Ovary (tissue), 3 donors: ENCODE measurements around the gene PCDH15.

Source experiments
- POLR2A ChIP-seq: fragments of 450-650 bp; IDR thresholded peaks from one replicate; pipeline ENCODE4 v1.6.1; 2017; ENCODE audit warnings: antibody characterized with exemption, mild to moderate bottlenecking, moderate library complexity
- TF ChIP-seq, protein P1 (sequence below), 3 donors: fragments of 450-650 bp in 2 of 3; fragments of 200-600 bp in 1 of 3; IDR thresholded peaks; one replicate each; pipeline versions ENCODE4 v1.5.1 to v1.8.0; 2016 to 2022; ENCODE audit warnings: antibody characterized with exemption in 3 of 3, mild to moderate bottlenecking in 1 of 3
- donor health status: DM: no; HTN: no; CAD: no.

DNA sequence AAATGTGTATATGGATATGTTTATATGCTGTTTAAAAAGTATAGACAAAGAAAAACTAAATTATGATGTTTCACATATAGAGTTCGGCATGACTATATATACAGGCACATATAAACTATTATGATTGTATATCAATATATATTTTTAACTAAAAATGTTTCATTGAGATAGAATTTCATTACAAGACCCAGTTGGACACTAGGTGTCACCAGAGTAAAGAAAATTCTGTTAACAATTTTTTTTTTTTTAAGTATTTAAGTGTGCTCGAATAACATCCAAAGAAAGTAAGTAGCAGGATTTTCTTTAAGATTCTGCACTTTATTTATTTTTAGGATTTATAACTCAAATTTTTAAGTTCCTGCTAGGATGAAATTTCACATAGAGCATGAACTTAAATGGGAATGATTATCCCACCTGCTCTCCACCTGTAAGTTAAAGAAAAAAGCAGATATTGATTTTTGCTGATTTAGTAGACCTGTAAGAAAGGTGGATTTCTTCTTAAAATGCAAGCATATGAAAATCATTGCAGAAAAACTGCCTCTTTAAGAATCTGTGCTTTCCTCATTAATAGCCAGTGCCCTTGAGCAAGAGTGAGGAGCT, 961.5 kb downstream of the PCDH15 start:
- TF ChIP-seq, protein P1, sequence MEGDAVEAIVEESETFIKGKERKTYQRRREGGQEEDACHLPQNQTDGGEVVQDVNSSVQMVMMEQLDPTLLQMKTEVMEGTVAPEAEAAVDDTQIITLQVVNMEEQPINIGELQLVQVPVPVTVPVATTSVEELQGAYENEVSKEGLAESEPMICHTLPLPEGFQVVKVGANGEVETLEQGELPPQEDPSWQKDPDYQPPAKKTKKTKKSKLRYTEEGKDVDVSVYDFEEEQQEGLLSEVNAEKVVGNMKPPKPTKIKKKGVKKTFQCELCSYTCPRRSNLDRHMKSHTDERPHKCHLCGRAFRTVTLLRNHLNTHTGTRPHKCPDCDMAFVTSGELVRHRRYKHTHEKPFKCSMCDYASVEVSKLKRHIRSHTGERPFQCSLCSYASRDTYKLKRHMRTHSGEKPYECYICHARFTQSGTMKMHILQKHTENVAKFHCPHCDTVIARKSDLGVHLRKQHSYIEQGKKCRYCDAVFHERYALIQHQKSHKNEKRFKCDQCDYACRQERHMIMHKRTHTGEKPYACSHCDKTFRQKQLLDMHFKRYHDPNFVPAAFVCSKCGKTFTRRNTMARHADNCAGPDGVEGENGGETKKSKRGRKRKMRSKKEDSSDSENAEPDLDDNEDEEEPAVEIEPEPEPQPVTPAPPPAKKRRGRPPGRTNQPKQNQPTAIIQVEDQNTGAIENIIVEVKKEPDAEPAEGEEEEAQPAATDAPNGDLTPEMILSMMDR (IDR thresholded peaks at IDR 0.05) = no peak
- TF ChIP-seq POLR2A = no peak
